Liver (tissue), 9 donors: ENCODE results near the gene ZBP1. TPM values are rescaled to one million over a fixed set of nuclear protein-coding genes. Genes with fewer than 3 reads are reported as not detected.

Experiments
- DNase-seq: peaks from one replicate; pipeline ENCODE4 v3.0.0-alpha.2; 2017; ENCODE audit warnings: low spot score
- H3K27ac ChIP-seq, 2 donors: one replicate each; pipeline ENCODE4 v1.7.0; 2013; ENCODE audit warnings: inconsistent platforms in 2 of 2, low read length in 2 of 2, control low read depth in 1 of 2, low read depth in 1 of 2, mild to moderate bottlenecking in 1 of 2
- H3K27me3 ChIP-seq, 4 donors: one replicate each; pipeline versions ENCODE4 v1.6.1 to v1.7.0; 2013; ENCODE audit warnings: low read length in 3 of 4, inconsistent platforms in 1 of 4, mild to moderate bottlenecking in 1 of 4, moderate library complexity in 1 of 4; ENCODE audit not compliant: control insufficient read depth in 4 of 4, insufficient read depth in 4 of 4
- H3K36me3 ChIP-seq, 4 donors: one replicate each; pipeline versions ENCODE4 v1.6.1 to v1.7.0; 2013; ENCODE audit warnings: low read length in 3 of 4, mild to moderate bottlenecking in 3 of 4, low read depth in 1 of 4, moderate library complexity in 1 of 4; ENCODE audit not compliant: control insufficient read depth in 4 of 4, insufficient read depth in 3 of 4
- H3K4me1 ChIP-seq, 4 donors: one replicate each; pipeline versions ENCODE4 v1.6.1 to v1.7.0; 2013; ENCODE audit warnings: low read length in 3 of 4, mild to moderate bottlenecking in 3 of 4, moderate library complexity in 1 of 4; ENCODE audit not compliant: control insufficient read depth in 4 of 4, insufficient read depth in 4 of 4
- H3K4me3 ChIP-seq, 3 donors: one replicate each; pipeline versions ENCODE4 v1.6.1 to v1.7.0; 2013; ENCODE audit warnings: low read length in 3 of 3, control low read depth in 1 of 3, low read depth in 1 of 3, mild to moderate bottlenecking in 1 of 3
- H3K9ac ChIP-seq, 2 donors: one replicate each; pipeline ENCODE4 v1.7.0; 2013; ENCODE audit warnings: low read length in 2 of 2, mild to moderate bottlenecking in 2 of 2, moderate library complexity in 2 of 2, control low read depth in 1 of 2, low read depth in 1 of 2
- H3K9me3 ChIP-seq, 4 donors: one replicate each; pipeline versions ENCODE4 v1.6.1 to v1.7.0; 2013; ENCODE audit warnings: low read length in 3 of 4; ENCODE audit not compliant: control insufficient read depth in 4 of 4
- ATF3 ChIP-seq: IDR thresholded peaks from 2 replicates; pipeline ENCODE4 v1.6.1; 2016; ENCODE audit warnings: antibody characterized with exemption
- CTCF ChIP-seq: fragments of 150-350 bp; IDR thresholded peaks from 2 replicates; pipeline ENCODE4 v1.5.1; 2017; ENCODE audit warnings: improper control_type of control experiment, low read depth, low read length; ENCODE audit not compliant: missing input control
- EGR1 ChIP-seq, 2 donors: IDR thresholded peaks; 2 replicates each; pipeline ENCODE4 v1.6.1; 2016 to 2018; ENCODE audit warnings: antibody characterized with exemption in 2 of 2, low read depth in 2 of 2
- FOXA1 ChIP-seq: IDR thresholded peaks from 2 replicates; pipeline ENCODE4 v1.6.1; 2016; ENCODE audit warnings: antibody characterized with exemption
- FOXA2 ChIP-seq: IDR thresholded peaks from 2 replicates; pipeline ENCODE4 v1.6.1; 2016; ENCODE audit warnings: antibody characterized with exemption
- GABPA ChIP-seq, 2 donors: IDR thresholded peaks in 1 of 2; conservative IDR thresholded peaks in 1 of 2; 2 replicates each; pipeline ENCODE4 v1.6.1; 2016; ENCODE audit warnings: antibody characterized with exemption in 2 of 2, mild to moderate bottlenecking in 1 of 2, moderate library complexity in 1 of 2
- HNF4A ChIP-seq, 2 donors: conservative IDR thresholded peaks; 2 replicates each; pipeline ENCODE4 v1.6.1; 2016; ENCODE audit warnings: antibody characterized with exemption in 2 of 2, mild to moderate bottlenecking in 2 of 2
- HNF4G ChIP-seq: IDR thresholded peaks from 2 replicates; pipeline ENCODE4 v1.6.1; 2016; ENCODE audit warnings: antibody characterized with exemption
- JUND ChIP-seq, 2 donors: IDR thresholded peaks; 2 replicates each; pipeline ENCODE4 v1.6.1; 2016; ENCODE audit warnings: antibody characterized with exemption in 2 of 2
- MAX ChIP-seq: IDR thresholded peaks from 2 replicates; pipeline ENCODE4 v1.6.1; 2016; ENCODE audit warnings: antibody characterized with exemption
- NR2F2 ChIP-seq: IDR thresholded peaks from 2 replicates; pipeline ENCODE4 v1.6.1; 2016; ENCODE audit warnings: antibody characterized with exemption
- RAD21 ChIP-seq, 2 donors: IDR thresholded peaks; 2 replicates each; pipeline ENCODE4 v1.6.1; 2016; ENCODE audit warnings: antibody characterized with exemption in 2 of 2, mild to moderate bottlenecking in 2 of 2
- REST ChIP-seq: IDR thresholded peaks from 2 replicates; pipeline ENCODE4 v1.6.1; 2016; ENCODE audit warnings: antibody characterized with exemption, mild to moderate bottlenecking
- RXRA ChIP-seq, 2 donors: IDR thresholded peaks; 2 replicates each; pipeline ENCODE4 v1.6.1; 2017 to 2018; ENCODE audit warnings: antibody characterized with exemption in 2 of 2, mild to moderate bottlenecking in 1 of 2
- SP1 ChIP-seq: IDR thresholded peaks from 2 replicates; pipeline ENCODE4 v1.6.1; 2018; ENCODE audit warnings: antibody characterized with exemption, mild to moderate bottlenecking
- TAF1 ChIP-seq: conservative IDR thresholded peaks from 2 replicates; pipeline ENCODE4 v1.6.1; 2016; ENCODE audit warnings: antibody characterized with exemption, mild to moderate bottlenecking
- YY1 ChIP-seq: IDR thresholded peaks from 2 replicates; pipeline ENCODE4 v1.6.1; 2016; ENCODE audit warnings: antibody characterized with exemption, mild to moderate bottlenecking
- ZBTB33 ChIP-seq: IDR thresholded peaks from 2 replicates; pipeline ENCODE4 v1.6.1; 2016; ENCODE audit warnings: antibody characterized with exemption
- WGBS: extraction: QIAGEN DNeasy Blood & Tissue Kit; methylation state at CpG from one replicate; pipeline ENCODE4 v1.1.7; 2013; 5-methylcytosine and 5-hydroxymethylcytosine counted together
- polyA plus RNA-seq, 2 donors: library from polyadenylated mRNA; stranded (reverse) in 1 of 2; unstranded in 1 of 2; fragments of 200-250 nt in 1 of 2; fragments of >200 nt in 1 of 2; fragmentation: Nextera tagmentation in 1 of 2; extraction: Ambion mirVana in 1 of 2; gene quantifications; one replicate each; pipeline versions ENCODE4 v1.2.1 to v1.2.3, GENCODE V29; 2013 to 2015
- total RNA-seq, 2 donors: library from RNA; depleted of rRNA; stranded (reverse); fragments of >200 nt; gene quantifications; one replicate each; pipeline ENCODE4 v1.2.3, GENCODE V29; 2014
- donor health status: healthy.
- donor health status: healthy.
- donor health status: healthy.
- donor health status: healthy.
- donor health status: healthy.

The ZBP1 gene
- total and polyA plus RNA-seq, 4 donors: 0.06 to 0.42 (median 0.13) TPM

GRCh38 chr20:57600320-57601210 is 19.7 kb downstream of the ZBP1 start (continued):
- TF ChIP-seq ZBTB33: no peak
- TF ChIP-seq GABPA (IDR thresholded peaks at IDR 0.05 in 1 of 2, conservative IDR thresholded peaks at IDR 0.05 in 1 of 2): no peak

- Histone ChIP-seq H3K9me3 (no peaks in the 10 kb centered on the region), H3K4me1 (peaks cover 0 to 11% (median 6%) of the 10 kb centered on the region in 4 donors), H3K27ac (no peak overlapping the region), H3K36me3 (no peaks in the 10 kb centered on the region), H3K27me3 (peaks cover 0 to 3% (median 0%) of the 10 kb centered on the region in 4 donors), H3K9ac (no peak overlapping the region), H3K4me3 (no peak overlapping the region)
- DNase-seq: no peak
- WGBS: 86% methylated on average over 5 of the region's 5 CpGs
- no peak for TF ChIP-seq MAX
- TF ChIP-seq SP1: no peak
- no peak for TF ChIP-seq EGR1 (IDR thresholded peaks at IDR 0.05; ENCODE audit: low read depth in 2 of 2)
- no peak for TF ChIP-seq GABPA (IDR thresholded peaks at IDR 0.05 in 1 of 2, conservative IDR thresholded peaks at IDR 0.05 in 1 of 2)
- TF ChIP-seq TAF1: no peak
- TF ChIP-seq HNF4G: no peak
- no peak for TF ChIP-seq JUND (IDR thresholded peaks at IDR 0.05)
Observed at GRCh38 chr20:57598491-57598890, 21.7 kb downstream of the ZBP1 start.

GRCh38 chr20:57598060-57598459 is 22.2 kb downstream of the ZBP1 start:
- peaks cover 0 to 3% (median 0%) of the 10 kb centered on the region in 4 donors for H3K27me3 ChIP-seq
- H3K4me1 ChIP-seq: peaks cover 2 to 15% (median 8%) of the 10 kb centered on the region in 4 donors
- H3K27ac ChIP-seq: no peak overlapping the region
- no peak overlapping the region for H3K4me3 ChIP-seq
- WGBS: 64% methylated on average over 10 of the region's 10 CpGs
- H3K9ac ChIP-seq: no peak overlapping the region
- no peak for DNase-seq
- H3K9me3 ChIP-seq: no peaks in the 10 kb centered on the region
- TF ChIP-seq FOXA2 (no peak), NR2F2 (no peak), RXRA (IDR thresholded peaks at IDR 0.05) (no peak), CTCF (no peak), RAD21 (IDR thresholded peaks at IDR 0.05) (no peak), YY1 (no peak), ATF3 (no peak), ZBTB33 (no peak), TAF1 (no peak), REST (no peak), SP1 (no peak), HNF4G (no peak), JUND (IDR thresholded peaks at IDR 0.05) (no peak), MAX (no peak), HNF4A (conservative IDR thresholded peaks at IDR 0.05) (no peak), GABPA (IDR thresholded peaks at IDR 0.05 in 1 of 2, conservative IDR thresholded peaks at IDR 0.05 in 1 of 2) (no peak), FOXA1 (no peak), EGR1 (IDR thresholded peaks at IDR 0.05; ENCODE audit: low read depth in 2 of 2) (no peak)
- no peaks in the 10 kb centered on the region for H3K36me3 ChIP-seq
